Activated CD8-positive, alpha-beta memory T cell treated with anti-CD3 and anti-CD28 coated beads for 4 hours (primary cell): ENCODE results near the gene TOP2A.
"Not testable (repeated sequence)": the region's sequence is repeated elsewhere in the genome, so short reads cannot be mapped to it uniquely, and the experiment has no call there.

Experiments used
- DNase-seq, 2 donors: peaks; one replicate each; pipeline ENCODE4 v3.0.0-alpha.2; 2020; ENCODE audit warnings: low read depth in 2 of 2

The TOP2A gene

DNA sequence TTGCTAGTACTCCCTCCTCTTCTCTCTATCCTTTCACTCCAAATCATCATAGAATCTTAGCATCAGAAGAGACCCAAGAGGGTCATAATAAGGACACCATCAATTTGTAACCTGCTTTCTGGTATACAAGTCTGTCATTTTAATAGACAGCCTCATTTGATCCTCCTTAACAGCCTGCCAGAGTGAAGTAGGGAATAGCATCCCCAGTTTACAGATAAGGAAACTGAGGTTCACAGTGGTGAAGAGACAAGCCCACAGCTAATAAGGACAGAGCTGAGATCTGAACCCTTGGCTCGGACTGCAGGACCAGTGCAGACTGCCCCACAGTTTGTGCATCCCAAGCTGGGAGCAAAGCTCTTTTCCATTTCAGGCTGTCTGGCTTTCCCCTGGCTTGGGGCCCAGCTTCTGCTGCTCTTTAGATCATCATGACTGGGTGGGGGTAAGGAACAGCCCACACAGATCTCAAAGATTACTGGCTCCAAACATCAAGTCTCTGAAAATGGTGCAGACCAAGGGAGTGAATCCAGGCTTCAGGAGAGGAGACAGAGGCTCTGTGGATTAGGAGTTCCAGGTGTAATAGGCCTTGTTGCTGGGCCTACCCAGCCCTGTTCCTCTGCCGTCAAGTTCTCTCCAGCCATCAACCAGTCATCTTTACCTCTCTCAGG is 15.3 kb upstream of the TOP2A start:
- DNase-seq: no peak

DNA sequence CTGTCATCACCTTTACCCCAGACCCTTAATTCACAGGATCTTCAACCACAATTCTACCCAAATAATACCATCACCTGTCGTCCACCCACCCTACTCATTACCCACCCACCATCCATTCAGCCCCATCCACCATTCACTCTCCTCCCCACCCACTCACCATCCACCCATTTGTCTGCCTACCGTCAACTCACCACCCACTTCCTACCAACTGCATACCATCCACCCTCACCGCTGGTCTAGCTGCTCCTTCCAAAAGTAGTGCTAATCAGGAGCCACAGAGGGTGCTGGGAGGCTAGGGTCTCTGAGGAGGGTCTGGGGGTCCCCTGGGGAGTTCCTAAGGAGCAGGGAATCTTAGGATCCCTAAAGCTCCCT is 13.5 kb upstream of the TOP2A start:
- DNase-seq: no peak

DNA sequence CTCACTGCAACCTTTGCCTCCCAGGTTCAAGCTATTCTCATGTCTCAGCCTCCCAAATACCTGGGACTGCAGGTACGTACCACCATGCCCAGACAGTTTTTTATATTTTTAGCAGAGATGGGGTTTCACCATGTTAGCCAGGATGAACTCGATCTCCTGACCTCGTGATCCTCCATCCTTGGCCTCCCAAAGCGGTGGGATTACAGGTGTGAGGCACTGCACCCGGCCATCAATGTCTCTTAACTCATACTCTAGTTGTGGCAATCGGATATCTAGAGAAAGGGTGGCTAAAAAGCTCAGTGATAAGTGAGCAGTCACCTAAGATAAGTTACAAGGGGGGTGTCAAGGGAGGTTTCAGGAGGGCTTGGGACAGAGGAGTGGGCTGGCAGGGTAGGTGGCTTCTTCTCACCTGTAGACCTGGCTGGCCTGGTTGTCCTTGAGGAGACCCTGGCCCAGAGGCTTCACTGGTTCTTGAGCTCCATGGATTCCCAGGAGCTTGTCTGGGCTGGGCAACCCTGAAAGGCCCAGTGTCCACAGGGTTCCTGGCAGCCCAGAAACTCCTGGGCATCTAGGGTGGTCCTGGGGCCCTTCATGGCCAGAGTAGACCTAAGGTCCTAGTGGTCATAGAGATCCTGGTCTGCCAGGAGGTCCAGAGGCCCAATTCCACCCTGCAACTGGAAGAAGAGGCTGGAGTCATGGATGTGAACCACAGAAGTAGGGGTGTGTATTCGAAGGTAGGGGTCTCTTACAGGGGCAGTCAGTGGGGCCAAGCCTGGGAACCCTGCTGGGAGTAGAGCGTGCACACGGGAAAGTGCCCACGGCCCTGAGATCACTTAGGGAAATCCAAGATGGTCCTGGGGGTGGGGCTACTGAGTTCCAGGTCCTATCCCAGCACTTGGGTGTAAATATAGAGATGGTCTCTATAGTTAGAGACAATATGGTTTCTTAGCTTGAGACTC is 12.9 kb upstream of the TOP2A start:
- DNase-seq: no peak

DNA sequence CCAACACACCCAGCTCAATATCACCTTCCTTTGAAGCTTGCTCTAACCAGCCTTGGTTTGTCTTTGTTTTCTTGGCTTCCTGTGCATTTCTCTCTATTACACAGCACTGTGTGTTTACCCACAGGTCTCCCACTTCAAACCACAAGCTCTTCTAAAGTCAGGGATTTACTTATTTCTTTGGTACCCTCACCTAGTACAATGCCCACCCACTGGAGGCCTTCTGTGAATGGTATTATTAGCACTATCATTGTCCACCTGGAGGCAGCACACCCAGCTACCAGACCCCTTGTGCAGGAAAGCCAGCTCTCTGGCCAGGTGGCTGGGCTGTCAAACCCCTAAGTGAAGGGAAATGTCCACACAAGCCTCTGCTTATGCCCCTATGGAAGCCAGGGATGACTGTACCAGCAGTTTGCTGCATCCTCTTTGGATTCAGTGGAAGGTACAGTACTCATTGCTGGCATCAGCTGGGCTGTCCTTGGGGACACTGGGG is 9.4 kb upstream of the TOP2A start:
- DNase-seq: no peak

- DNase-seq: no peak
Measured at GRCh38 chr17:40425741-40426140, 8.0 kb upstream of the TOP2A start.

DNA sequence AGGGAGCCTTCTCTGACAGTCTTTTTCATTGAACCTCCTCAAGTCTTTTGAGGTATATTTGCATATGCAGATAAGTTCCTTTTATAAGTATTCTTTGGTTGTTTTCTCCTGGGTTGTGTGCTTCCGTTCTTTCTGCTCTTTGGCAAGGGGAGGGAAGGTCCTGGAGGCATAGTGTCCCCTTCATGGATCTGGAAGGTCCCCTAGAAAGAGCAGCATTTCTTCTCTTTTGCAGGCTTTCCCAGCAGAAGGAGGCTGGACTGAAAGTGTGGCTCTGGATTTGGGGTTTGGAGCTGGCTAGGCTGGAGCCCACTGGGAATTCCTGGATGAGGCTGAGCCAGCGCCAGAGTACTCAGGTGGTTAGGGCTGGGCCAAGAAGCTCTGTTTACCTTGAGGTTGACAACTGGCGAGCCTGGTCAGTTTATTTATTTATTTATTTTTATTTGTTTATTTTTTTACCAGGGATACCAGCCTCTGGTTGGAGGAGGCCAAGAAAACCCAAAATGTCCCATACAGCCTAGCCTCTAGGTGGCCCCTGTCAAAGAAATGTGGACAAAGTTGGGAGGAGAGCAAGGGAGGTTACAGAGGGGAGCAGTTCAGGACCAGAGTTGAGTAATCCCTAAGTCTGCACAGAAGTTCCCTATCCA is 5.4 kb upstream of the TOP2A start:
- no peak for DNase-seq

- no peak for DNase-seq
Measured at GRCh38 chr17:40419559-40420331, 2.0 kb upstream of the TOP2A start.

GRCh38 chr17:40418428-40418706 is 671 bp upstream of the TOP2A start:
- DNase-seq: no peak

DNA sequence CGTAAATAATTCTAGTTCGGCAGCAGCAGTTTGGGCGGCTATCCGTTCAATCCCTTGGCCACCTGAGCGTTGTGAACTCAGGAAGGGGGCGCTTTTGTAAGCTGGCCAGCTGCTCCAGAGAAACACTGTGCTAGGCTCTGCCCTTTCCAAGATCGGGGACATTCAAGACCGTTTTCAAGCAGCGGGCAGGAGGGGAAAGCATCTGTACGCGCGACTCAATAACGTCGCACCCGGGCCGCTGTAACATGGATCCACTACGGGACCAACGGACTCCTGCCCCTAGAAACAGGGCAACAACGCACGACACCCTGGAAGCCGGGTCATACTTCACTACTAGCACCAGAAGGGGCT is 463 bp downstream of the TOP2A start:
- no peak for DNase-seq

GRCh38 chr17:40416671-40417070 is 1.0 kb downstream of the TOP2A start:
- no peak for DNase-seq

DNA sequence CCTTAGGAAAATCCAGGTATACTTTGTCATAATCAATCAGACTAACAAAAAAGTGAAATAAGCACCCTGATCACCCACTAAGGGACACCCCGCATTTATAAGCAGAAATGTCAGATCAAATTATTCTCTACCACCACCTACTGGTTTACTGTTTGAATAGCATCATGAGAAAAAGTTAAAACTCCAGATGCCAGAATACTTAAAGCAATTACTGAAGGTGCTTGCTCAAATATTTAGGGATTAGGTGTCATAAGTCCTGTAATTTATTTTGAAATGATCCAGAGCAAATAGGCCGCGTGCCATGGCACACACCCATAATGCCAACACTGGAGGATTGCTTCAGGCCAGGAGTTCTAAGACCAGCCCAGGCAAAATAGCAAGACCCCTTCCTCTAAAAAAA is 2.3 kb downstream of the TOP2A start:
- DNase-seq: no peak

DNA sequence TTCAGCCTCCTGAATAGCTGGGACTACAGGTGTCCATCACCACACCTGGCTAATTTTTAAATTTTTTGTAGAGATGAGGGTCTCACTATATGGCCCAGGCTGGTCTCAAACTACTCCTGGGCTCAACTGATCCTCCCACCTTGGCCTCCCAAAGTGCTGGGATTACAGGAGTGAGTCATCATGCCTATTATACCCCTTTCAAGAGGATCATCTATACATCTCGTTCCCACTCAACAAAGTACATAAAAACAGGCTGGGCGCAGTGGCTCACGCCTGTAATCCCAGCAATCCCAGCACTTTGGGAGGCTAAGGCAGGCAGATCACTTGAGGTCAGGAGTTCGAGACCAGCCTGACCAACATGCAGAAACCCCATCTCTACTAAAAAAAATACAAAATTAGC is 3.4 kb downstream of the TOP2A start:
- not testable (repeated sequence) for DNase-seq

- no peak for DNase-seq
Measured at GRCh38 chr17:40412880-40413279, 4.8 kb downstream of the TOP2A start.

DNA sequence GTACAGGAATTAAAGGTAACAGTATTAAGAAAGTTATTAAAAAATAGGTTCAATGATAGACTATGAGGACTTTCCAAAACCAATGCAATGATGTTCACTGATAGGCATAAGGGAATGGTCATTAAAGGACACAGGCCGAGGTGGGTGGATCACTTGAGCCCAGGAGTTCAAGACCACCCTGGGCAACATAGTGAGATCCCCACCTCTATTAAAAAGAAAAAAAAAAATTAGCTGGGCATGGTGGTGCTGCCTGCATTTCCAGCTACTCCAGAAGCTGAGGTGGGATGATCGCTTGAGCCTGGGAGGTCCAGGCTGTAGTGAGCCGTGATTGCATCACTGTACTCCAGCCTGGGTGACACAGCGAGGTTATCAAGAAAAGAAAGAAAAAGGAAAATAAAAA is 5.9 kb downstream of the TOP2A start:
- DNase-seq: no peak

DNA sequence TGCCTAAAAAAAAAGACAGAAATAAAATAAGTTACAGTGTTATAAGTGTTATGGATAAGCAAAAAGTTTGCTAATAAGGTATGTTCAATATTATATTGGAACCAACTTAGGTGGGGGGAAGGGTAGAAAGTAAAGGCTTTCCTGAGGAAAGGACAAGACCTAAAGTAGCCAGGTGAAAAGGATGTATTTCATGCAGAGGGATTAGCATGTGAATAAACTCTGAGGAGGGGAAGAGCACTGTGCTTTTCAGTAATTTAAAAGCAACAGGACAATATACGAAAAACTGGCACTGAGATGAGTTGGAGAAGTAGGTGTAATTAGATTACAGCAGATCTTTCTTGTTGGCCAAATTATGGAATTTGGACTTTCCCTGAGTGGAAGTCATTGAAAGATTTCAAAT is 7.6 kb downstream of the TOP2A start:
- no peak for DNase-seq

DNA sequence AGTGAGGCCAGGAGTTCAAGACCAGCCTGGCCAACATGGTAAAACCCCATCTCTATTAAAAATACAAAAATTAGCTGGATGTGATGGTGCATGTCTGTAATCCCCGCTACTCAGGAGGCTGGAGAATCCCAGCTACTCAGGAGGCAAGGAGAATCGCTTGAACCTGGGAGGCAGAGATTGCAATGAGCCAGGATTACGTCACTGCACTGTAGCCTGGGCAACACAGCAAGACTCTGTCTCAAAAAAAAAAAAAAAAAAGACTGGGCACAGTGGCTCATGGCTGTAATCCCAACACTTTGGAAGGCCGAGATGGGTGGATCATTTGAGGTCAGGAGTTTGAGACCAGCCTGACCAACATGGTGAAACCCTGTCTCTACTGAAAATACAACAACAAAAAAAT is 8.2 kb downstream of the TOP2A start:
- DNase-seq: not testable (repeated sequence)

DNA sequence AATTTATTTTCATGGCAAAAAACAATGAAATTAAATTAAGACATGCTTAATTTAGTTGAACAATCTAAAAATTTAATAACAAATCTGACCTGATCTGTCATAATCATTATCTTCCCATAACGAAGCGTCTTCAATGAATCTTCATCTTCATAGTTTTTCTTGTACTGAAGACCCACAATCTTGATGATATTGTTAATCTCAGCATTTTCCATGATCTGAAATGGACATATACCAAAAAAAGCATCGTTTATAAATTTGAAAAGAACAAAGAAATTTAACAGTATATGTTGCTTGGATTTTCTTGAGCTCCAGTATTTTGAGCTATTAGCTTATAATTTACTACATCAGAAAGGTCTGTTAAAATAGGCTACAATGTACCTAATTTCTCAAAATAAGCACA is 10.2 kb downstream of the TOP2A start:
- no peak for DNase-seq

DNA sequence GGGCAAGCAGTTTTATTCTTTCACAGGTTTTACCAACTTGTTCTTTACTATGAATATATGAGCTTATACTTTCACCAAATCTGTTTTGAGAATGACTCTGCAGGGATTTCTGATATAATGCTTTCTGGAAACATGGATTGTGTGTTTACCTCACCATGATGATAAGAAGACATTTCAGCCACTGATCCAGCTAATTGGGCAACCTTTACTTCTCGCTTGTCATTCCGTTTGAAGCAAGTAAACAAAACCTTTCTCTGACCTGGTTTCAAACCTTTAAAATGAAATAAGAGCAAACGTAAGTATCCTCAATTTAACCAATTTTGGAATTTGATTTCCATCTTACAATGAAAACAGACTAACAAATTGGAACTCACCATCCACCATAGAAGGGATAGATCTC is 13.7 kb downstream of the TOP2A start:
- no peak for DNase-seq

GRCh38 chr17:40402668-40403067 is 15.0 kb downstream of the TOP2A start:
- no peak for DNase-seq

- no peak for DNase-seq
Measured at GRCh38 chr17:40399185-40399584, 18.5 kb downstream of the TOP2A start.

DNA sequence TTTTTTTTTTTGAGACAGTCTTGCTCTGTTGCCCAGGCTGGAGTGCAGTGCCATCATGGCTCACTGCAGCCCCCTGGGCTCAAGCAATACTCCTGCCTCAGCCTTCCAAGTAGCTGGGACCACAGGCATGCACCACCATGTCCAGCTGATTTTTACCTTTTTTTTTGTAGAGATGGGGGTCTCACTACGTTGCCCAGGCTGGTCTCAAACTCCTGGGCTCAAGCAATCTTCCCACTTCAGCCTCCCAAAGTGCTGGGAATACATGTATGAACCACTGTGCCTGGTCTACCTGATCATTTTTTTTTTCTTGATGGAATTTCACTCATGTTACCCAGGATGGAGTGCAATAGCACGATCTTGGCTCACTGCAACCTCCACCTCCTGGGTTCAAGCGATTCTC is 31.1 kb downstream of the TOP2A start:
- not testable (repeated sequence) for DNase-seq

- DNase-seq: no peak
Measured at GRCh38 chr17:40382251-40382650, 35.4 kb downstream of the TOP2A start.
